ENCODE results near the gene LARGE2. TPM values are rescaled to one million over a fixed set of nuclear protein-coding genes. Genes with fewer than 3 reads are reported as not detected.

The LARGE2 gene
- total RNA-seq, 2 experiments from 2014 or later: 1.2 to 1.5 TPM

GRCh38 chr11:45918331-45918941 lies 4.0 kb upstream of the LARGE2 start:
- H3K9me3 Mint-ChIP-seq: no peaks in the 10 kb centered on the region
- peak overlapping the region; percentile 91 for H3K4me3 Mint-ChIP-seq
- peak overlapping the region; percentile 94 for H3K27ac Mint-ChIP-seq
- DNase-seq: peak; percentile 72
- H3K27me3 Mint-ChIP-seq: peaks cover 4% of the 10 kb centered on the region
- peaks cover 17% of the 10 kb centered on the region for H3K4me1 Mint-ChIP-seq
- peaks cover 5% of the 10 kb centered on the region for H3K36me3 Mint-ChIP-seq

GRCh38 chr11:45918962-45919675 lies 3.3 kb upstream of the LARGE2 start:
- Mint-ChIP-seq H3K4me1 (peaks cover 17% of the 10 kb centered on the region), H3K9me3 (no peaks in the 10 kb centered on the region), H3K4me3 (peak overlapping the region; percentile 91), H3K27me3 (peaks cover 4% of the 10 kb centered on the region), H3K27ac (peak overlapping the region; percentile 94), H3K36me3 (peaks cover 5% of the 10 kb centered on the region)
- no peak for DNase-seq

GRCh38 chr11:45919806-45920530 lies 2.5 kb upstream of the LARGE2 start:
- no peak overlapping the region for H3K4me3 Mint-ChIP-seq
- H3K36me3 Mint-ChIP-seq: peaks cover 2% of the 10 kb centered on the region
- peaks cover 4% of the 10 kb centered on the region for H3K27me3 Mint-ChIP-seq
- no peak for DNase-seq
- H3K9me3 Mint-ChIP-seq: no peaks in the 10 kb centered on the region
- peaks cover 17% of the 10 kb centered on the region for H3K4me1 Mint-ChIP-seq
- no peak overlapping the region for H3K27ac Mint-ChIP-seq

- Mint-ChIP-seq H3K9me3 (no peaks in the 10 kb centered on the region), H3K4me1 (peaks cover 15% of the 10 kb centered on the region), H3K27me3 (peaks cover 4% of the 10 kb centered on the region), H3K4me3 (no peak overlapping the region), H3K36me3 (no peaks in the 10 kb centered on the region), H3K27ac (no peak overlapping the region)
- DNase-seq: no peak
These were observed 1.7 kb upstream of the LARGE2 start for GRCh38 chr11:45920531-45921477.

- H3K27me3 Mint-ChIP-seq: peaks cover 4% of the 10 kb centered on the region
- peaks cover 9% of the 10 kb centered on the region for H3K4me1 Mint-ChIP-seq
- H3K27ac Mint-ChIP-seq: peak overlapping the region; percentile 14
- H3K4me3 Mint-ChIP-seq: peak overlapping the region; percentile 16
- no peaks in the 10 kb centered on the region for H3K9me3 Mint-ChIP-seq
- no peaks in the 10 kb centered on the region for H3K36me3 Mint-ChIP-seq
- DNase-seq: no peak
These were observed 663 bp upstream of the LARGE2 start for GRCh38 chr11:45921561-45922424.

GRCh38 chr11:45924036-45924915 lies 1.8 kb downstream of the LARGE2 start:
- Mint-ChIP-seq H3K4me1 (peaks cover 8% of the 10 kb centered on the region), H3K27me3 (peaks cover 4% of the 10 kb centered on the region), H3K36me3 (no peaks in the 10 kb centered on the region), H3K4me3 (peak overlapping the region; percentile 24), H3K9me3 (no peaks in the 10 kb centered on the region), H3K27ac (no peak overlapping the region)
- no peak for DNase-seq

- Mint-ChIP-seq H3K36me3 (no peaks in the 10 kb centered on the region), H3K9me3 (no peaks in the 10 kb centered on the region), H3K27me3 (peaks cover 4% of the 10 kb centered on the region), H3K4me1 (peaks cover 10% of the 10 kb centered on the region), H3K4me3 (no peak overlapping the region), H3K27ac (no peak overlapping the region)
- no peak for DNase-seq
These were observed 2.5 kb downstream of the LARGE2 start for GRCh38 chr11:45924927-45925326.

- H3K36me3 Mint-ChIP-seq: no peaks in the 10 kb centered on the region
- peaks cover 16% of the 10 kb centered on the region for H3K4me1 Mint-ChIP-seq
These were observed 3.1 kb downstream of the LARGE2 start for GRCh38 chr11:45925550-45925949.

GRCh38 chr11:45926001-45926401 lies 3.5 kb downstream of the LARGE2 start:
- H3K36me3 Mint-ChIP-seq: no peaks in the 10 kb centered on the region
- no peak overlapping the region for H3K4me3 Mint-ChIP-seq
- no peak for DNase-seq
- H3K9me3 Mint-ChIP-seq: no peaks in the 10 kb centered on the region
- peaks cover 4% of the 10 kb centered on the region for H3K27me3 Mint-ChIP-seq
- no peak overlapping the region for H3K27ac Mint-ChIP-seq
- H3K4me1 Mint-ChIP-seq: peaks cover 18% of the 10 kb centered on the region

More at GRCh38 chr11:45925550-45925949, 3.1 kb downstream of the LARGE2 start:
- DNase-seq: no peak
- Mint-ChIP-seq H3K27me3 (peaks cover 4% of the 10 kb centered on the region), H3K9me3 (no peaks in the 10 kb centered on the region), H3K4me3 (no peak overlapping the region), H3K27ac (no peak overlapping the region)

GRCh38 chr11:45926536-45927331 lies 4.3 kb downstream of the LARGE2 start:
- Mint-ChIP-seq H3K27me3 (peaks cover 4% of the 10 kb centered on the region), H3K4me3 (no peak overlapping the region), H3K9me3 (no peaks in the 10 kb centered on the region), H3K4me1 (peaks cover 17% of the 10 kb centered on the region), H3K36me3 (no peaks in the 10 kb centered on the region), H3K27ac (no peak overlapping the region)
- DNase-seq: no peak

GRCh38 chr11:45927332-45927683 lies 4.9 kb downstream of the LARGE2 start:
- H3K27ac Mint-ChIP-seq: no peak overlapping the region

GRCh38 chr11:45927684-45928413 lies 5.4 kb downstream of the LARGE2 start:
- H3K9me3 Mint-ChIP-seq: no peaks in the 10 kb centered on the region
- no peak for DNase-seq
- H3K4me1 Mint-ChIP-seq: peaks cover 19% of the 10 kb centered on the region
- no peaks in the 10 kb centered on the region for H3K36me3 Mint-ChIP-seq
- no peak overlapping the region for H3K4me3 Mint-ChIP-seq
- H3K27ac Mint-ChIP-seq: no peak overlapping the region
- H3K27me3 Mint-ChIP-seq: peaks cover 4% of the 10 kb centered on the region

More at GRCh38 chr11:45927332-45927683, 4.9 kb downstream of the LARGE2 start:
- Mint-ChIP-seq H3K4me3 (no peak overlapping the region), H3K4me1 (peaks cover 18% of the 10 kb centered on the region), H3K27me3 (peaks cover 4% of the 10 kb centered on the region), H3K9me3 (no peaks in the 10 kb centered on the region), H3K36me3 (no peaks in the 10 kb centered on the region)
- DNase-seq: no peak

All from activated naive CD8-positive, alpha-beta T cell treated with anti-CD3 and anti-CD28 coated beads for 36 hours (primary cell).